GM21737 (cell line): ENCODE data around the gene RNF214.
"Not testable (repeated sequence)": the region's sequence is repeated elsewhere in the genome, so short reads cannot be mapped to it uniquely, and the experiment has no call there.

ENCODE experiments used
- ATAC-seq: cut with Tn5 transposase; IDR thresholded peaks from one replicate; pipeline ENCODE4 v1.9.1; 2021; ENCODE audit warnings: mild to moderate bottlenecking, moderate library complexity; ENCODE audit not compliant: unreplicated experiment

RNF214 gene

GRCh38 chr11:117232092-117232878, at the start of gene RNF214:
TSS of gene RNF214 (plus strand) at chr11:117232671. CDS start at chr11:117234273, 1,602 bp downstream.
- peak; percentile 63 for ATAC-seq

- ATAC-seq, result not testable (repeated sequence)
These were observed 49.3 kb upstream of the RNF214 start for GRCh38 chr11:117183178-117183577.

- ATAC-seq, result no peak
These were observed 48.6 kb upstream of the RNF214 start for GRCh38 chr11:117183724-117184349.

GRCh38 chr11:117185736-117186430, 46.6 kb upstream of the RNF214 start:
- ATAC-seq, result no peak

DNA sequence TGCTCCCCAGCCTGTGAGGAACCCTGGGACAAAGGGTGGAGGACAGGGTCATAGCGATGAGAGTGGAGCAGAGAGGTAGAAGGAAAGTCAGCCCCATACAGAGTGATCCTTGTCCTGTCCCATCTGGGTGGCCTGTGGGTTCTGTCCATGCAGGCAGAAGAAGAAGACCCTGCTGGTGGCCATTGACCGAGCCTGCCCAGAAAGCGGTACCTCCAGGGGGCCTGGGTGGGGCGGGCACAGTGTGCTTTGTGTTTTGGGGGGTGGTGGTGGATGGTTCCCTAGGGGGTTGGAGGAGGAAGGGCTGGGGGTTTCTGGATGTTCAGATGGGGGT, 46.1 kb upstream of the RNF214 start:
- ATAC-seq, result no peak

DNA sequence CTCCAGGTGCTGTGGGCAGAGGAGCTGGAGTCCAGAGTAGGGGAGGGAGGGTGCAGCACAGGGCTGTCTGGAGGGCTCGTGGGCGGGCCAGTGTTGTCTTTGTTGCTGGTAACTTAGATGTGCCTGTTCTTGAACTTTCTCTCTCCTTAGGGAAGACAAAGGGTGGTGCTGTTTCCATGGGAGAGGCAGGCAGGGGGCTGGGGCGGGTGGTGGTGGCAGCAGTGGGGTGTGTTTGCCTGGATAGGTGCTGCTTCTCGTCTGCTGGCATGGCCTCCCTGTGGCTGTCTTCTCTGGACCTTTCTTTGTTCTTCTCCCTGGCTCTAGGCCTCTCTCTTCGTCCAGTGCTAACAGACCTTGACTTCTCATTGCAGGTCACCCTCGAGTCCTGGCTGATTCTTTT, 45.5 kb upstream of the RNF214 start:
- ATAC-seq, result no peak

- ATAC-seq, result no peak
These were observed 45.1 kb upstream of the RNF214 start for GRCh38 chr11:117187428-117187798.

DNA sequence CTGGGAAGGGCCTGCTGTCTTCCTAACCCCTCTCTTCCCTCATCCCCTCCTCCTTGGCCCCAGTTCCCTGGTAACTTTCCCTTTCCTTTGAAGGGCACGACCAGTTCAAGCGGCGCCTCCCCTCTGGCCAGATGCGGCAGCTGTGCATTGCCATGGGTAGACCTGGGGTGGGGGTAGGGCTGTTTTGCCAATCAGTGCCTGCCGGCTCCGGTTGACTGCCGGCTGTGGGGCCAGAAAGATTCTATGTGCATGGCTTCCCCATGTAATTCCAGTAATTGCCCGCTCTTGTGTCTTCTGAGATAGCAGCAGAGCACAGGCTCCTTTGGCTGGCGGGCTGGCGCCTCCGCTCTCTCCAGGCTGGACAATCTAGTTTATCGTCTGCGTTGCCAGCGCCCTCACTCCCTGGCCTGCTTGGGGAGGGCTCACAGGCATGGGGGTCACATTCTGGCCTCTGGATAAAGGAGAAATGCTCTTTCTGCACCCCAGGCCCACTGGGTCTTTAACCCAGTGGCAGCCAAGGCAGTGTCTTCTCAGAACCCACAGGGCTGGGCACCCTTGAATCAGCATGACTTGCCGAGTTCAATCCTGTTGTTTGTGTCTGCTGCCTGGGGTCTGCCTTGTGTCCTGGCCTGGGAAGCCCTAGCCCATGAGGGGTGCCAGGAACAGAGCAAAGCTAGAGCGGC, 44.5 kb upstream of the RNF214 start:
- no peak for ATAC-seq

- no peak for ATAC-seq
These were observed 43.8 kb upstream of the RNF214 start for GRCh38 chr11:117188620-117189081.

DNA sequence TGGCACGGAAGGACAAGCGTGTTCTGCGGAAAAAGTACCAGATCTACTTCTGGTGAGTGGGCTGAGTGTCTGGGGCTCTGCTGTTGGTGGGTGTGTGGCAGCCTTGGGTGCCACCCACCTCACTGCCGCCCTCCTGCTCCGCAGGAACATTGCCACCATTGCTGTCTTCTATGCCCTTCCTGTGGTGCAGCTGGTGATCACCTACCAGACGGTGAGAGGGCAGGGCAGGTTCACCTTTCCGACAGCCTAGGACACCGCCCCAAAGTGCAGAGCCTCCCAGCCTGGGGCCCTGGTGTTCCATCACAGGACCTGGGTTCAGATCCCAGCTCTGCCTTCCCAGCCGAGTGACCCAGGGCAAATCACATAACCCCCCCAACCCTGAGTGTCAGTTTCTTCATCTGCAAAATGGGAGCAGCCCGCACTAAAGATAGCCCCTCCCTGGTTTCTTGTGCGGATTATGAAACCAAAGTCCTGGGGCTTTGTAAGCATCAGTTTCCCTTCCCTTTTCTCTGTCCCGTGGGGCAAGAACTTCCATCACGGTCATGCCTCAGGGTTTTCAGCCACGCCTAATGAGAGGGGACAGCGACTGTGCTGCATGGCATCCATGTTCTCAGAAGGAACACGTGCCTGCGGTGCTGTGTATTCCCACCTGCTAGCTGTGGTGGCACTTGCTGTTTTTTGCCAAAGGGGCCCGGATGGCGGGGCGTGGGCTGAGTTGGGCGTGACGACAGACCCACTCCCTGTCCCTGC, 43.1 kb upstream of the RNF214 start:
- no peak for ATAC-seq

GRCh38 chr11:117189941-117190544, 42.4 kb upstream of the RNF214 start:
- ATAC-seq, result no peak

DNA sequence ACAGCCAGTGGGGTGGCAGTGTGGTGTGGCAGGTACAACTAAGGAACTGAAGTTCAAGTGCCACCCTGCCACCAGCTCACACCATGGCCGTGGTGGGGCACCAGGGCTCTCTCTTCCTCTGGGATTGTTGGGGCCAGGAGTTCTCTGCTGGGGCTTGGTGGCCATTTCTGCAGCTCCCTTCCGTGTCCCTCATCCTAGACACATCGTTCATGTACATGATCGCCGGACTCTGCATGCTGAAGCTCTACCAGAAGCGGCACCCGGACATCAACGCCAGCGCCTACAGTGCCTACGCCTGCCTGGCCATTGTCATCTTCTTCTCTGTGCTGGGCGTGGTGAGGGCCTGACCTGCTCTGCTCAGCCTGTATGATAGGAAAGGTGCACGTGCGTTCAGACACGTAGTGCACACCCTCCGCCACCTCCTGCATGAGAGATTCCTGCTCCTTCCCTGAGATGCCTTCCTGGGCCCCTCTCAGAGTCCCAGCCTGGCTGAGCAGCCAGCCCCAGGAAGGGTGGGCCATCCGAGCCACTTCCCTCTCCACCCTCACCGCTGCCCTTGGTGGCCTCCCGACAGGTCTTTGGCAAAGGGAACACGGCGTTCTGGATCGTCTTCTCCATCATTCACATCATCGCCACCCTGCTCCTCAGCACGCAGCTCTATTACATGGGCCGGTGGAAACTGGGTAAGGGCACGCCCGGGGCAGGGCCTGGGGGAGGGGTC, 40.6 kb upstream of the RNF214 start:
- ATAC-seq, result no peak

- no peak for ATAC-seq
These were observed 40.0 kb upstream of the RNF214 start for GRCh38 chr11:117192401-117192875.

DNA sequence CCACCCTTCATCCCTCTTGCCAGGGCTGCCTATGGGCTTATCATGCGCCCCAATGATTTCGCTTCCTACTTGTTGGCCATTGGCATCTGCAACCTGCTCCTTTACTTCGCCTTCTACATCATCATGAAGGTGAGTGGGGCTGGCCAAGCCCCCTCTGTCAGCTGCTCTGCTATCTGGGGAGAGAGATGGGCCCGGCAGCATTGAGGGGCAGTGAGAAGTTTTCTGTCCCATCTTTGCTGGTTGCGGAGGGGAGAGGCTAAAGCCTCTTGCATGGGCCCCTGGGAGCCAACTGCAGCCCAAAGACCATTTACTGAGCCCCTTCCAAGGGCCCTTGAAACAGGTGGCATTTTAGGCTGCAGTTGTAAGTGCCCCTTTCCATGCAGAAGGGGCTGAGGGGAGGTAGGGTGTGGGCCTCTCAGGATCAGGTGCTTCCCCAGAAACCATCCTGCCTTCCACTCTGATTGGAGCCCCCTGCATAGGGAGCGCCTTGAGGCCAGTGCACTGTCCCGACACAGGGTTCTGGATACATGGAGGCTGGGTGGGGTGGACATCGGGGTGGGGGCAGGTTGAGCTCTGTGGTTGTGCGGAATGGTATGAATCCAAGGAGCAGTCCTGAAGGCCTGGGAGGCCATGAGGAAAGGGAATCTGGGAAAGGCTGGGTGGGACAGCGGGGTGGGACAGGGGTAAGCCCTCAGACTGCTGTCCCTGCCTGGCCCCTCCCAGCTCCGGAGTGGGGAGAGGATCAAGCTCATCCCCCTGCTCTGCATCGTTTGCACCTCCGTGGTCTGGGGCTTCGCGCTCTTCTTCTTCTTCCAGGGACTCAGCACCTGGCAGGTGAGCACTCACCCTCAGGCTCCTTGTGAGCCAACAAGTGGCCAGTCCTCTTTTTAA, 39.1 kb upstream of the RNF214 start:
- no peak for ATAC-seq

DNA sequence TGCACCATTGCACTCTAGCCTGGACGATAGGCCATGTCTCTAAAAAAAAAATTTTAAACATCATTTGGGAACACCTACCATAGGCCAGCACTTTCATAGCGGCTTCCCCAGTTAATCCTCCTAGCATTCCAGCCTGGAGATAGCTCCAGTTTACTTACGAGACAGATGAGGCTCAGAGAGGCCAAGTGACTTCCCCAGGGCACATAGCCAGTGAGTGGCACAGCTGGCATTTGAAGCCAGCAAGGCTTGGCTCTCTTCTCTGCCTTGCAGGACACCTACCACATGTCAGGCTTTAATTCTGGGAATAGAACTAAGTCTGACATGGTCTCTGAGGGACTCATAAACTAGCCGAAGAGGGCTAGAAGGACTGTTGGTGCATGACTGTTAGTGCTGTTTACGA, 38.2 kb upstream of the RNF214 start:
- no peak for ATAC-seq

GRCh38 chr11:117195258-117195657, 37.2 kb upstream of the RNF214 start:
- ATAC-seq, result no peak

- no peak for ATAC-seq
These were observed 36.7 kb upstream of the RNF214 start for GRCh38 chr11:117195761-117196160.

GRCh38 chr11:117197006-117197405, 35.5 kb upstream of the RNF214 start:
- ATAC-seq, result no peak
